ENCODE results near the gene FOXA3.

- TF ChIP-seq EZH2phosphoT487 (IDR thresholded peaks at IDR 0.05; ENCODE audit: insufficient read depth, low read depth) (no peak), EZH2 (IDR thresholded peaks at IDR 0.05; ENCODE audit: insufficient read depth, poor library complexity, severe bottlenecking) (no peak)
These were observed 10.5 kb downstream of the FOXA3 start for GRCh38 chr19:45874620-45874966.
